Testis (tissue), 3 donors: ENCODE data around the gene SEMA5A. TPM values are rescaled to one million over a fixed set of nuclear protein-coding genes. Genes with fewer than 3 reads are reported as not detected.

Source experiments
- DNase-seq: peaks from one replicate; pipeline ENCODE4 v3.0.0-alpha.2; 2019
- H3K27ac ChIP-seq, 2 donors: fragments of 200-600 bp; sonication (generic); one replicate each; pipeline ENCODE4 v1.5.1; 2019
- H3K27me3 ChIP-seq: fragments of 200-600 bp; sonication (generic); one replicate; pipeline ENCODE4 v1.5.1; 2019
- H3K36me3 ChIP-seq: fragments of 200-600 bp; sonication (generic); one replicate; pipeline ENCODE4 v1.5.1; 2017; ENCODE audit warnings: low read depth; ENCODE audit errors: missing control alignments
- H3K4me1 ChIP-seq: fragments of 200-600 bp; sonication (generic); one replicate; pipeline ENCODE4 v1.5.1; 2019
- H3K4me3 ChIP-seq, 2 donors: fragments of 200-600 bp; sonication (generic); one replicate each; pipeline ENCODE4 v1.5.1; 2017 to 2019
- H3K9me3 ChIP-seq: fragments of 200-600 bp; sonication (generic); one replicate; pipeline ENCODE4 v1.5.1; 2017
- CTCF ChIP-seq, 3 experiments: fragments of 450-650 bp in 2 of 3; fragments of 200-600 bp in 1 of 3; sonication (generic) in 1 of 3; IDR thresholded peaks; one replicate each; pipeline ENCODE4 v1.5.1; 2016 to 2019; ENCODE audit warnings: antibody characterized with exemption in 3 of 3, mild to moderate bottlenecking in 2 of 3, moderate library complexity in 1 of 3
- POLR2A ChIP-seq: fragments of 450-650 bp; IDR thresholded peaks from one replicate; pipeline ENCODE4 v1.6.1; 2017; ENCODE audit warnings: antibody characterized with exemption, mild to moderate bottlenecking, moderate library complexity
- WGBS, 2 donors: methylation state at CpG; one replicate each; pipeline ENCODE4 v1.1.5; 2018; 5-methylcytosine and 5-hydroxymethylcytosine counted together
- intact Hi-C: fragments of 100-400 bp; cut with DNase I; formaldehyde crosslinking; loops from one replicate; pipeline ENCODE4 v1.15.1; 2023; ENCODE audit warnings: low total_unique reads
- polyA plus RNA-seq: library from polyadenylated mRNA; stranded (reverse); fragments of 350-450 nt; fragmentation: Illumina TruSeq; extraction: RNeasy Lipid Tissue Mini Kit (QIAGEN cat#74804); gene quantifications from one replicate; pipeline ENCODE4 v1.2.3, GENCODE V29; 2014; ENCODE audit warnings: low read depth, low replicate concordance; ENCODE audit not compliant: insufficient read depth
- total RNA-seq, 2 donors: library from RNA; depleted of rRNA; stranded (reverse); fragments of >200 nt; gene quantifications; one replicate each; pipeline ENCODE4 v1.2.3, GENCODE V29; 2016

Gene SEMA5A
- total and polyA plus RNA-seq, 3 donors from 2014 or later, result 3.4 to 12.8 (median 5.4) TPM

- TF ChIP-seq POLR2A, result no peak
- no peak for TF ChIP-seq CTCF (IDR thresholded peaks at IDR 0.05)
- Histone ChIP-seq H3K4me3 (no peak overlapping the region), H3K4me1 (no peaks in the 10 kb centered on the region), H3K27me3 (no peaks in the 10 kb centered on the region), H3K27ac (no peak overlapping the region), H3K9me3 (no peaks in the 10 kb centered on the region), H3K36me3 (no peaks in the 10 kb centered on the region)
- WGBS, 2 donors, result 72 to 88% methylated on average over 3 of the region's 3 CpGs
- intact Hi-C loops, result no loop called here
- DNase-seq, result no peak
Measured at GRCh38 chr5:9245071-9245470, 300.8 kb downstream of the SEMA5A start.

GRCh38 chr5:9244417-9244816, 301.5 kb downstream of the SEMA5A start:
- Histone ChIP-seq H3K9me3 (no peaks in the 10 kb centered on the region), H3K27ac (no peak overlapping the region), H3K27me3 (no peaks in the 10 kb centered on the region), H3K4me1 (no peaks in the 10 kb centered on the region), H3K4me3 (no peak overlapping the region), H3K36me3 (no peaks in the 10 kb centered on the region)
- DNase-seq, result no peak
- WGBS, 2 donors, result 78 to 85% methylated on average over 4 of the region's 4 CpGs
- intact Hi-C loops, result no loop called here
- TF ChIP-seq CTCF (IDR thresholded peaks at IDR 0.05), result no peak
- TF ChIP-seq POLR2A, result no peak

GRCh38 chr5:9241479-9242305, 304.2 kb downstream of the SEMA5A start:
- WGBS, 2 donors, result 89 to 90% methylated on average over 9 of the region's 9 CpGs
- no peaks in the 10 kb centered on the region for H3K4me1 ChIP-seq
- no peaks in the 10 kb centered on the region for H3K27me3 ChIP-seq
- H3K4me3 ChIP-seq, result no peak overlapping the region
- no peaks in the 10 kb centered on the region for H3K9me3 ChIP-seq
- no peaks in the 10 kb centered on the region for H3K36me3 ChIP-seq
- no peak for TF ChIP-seq CTCF (IDR thresholded peaks at IDR 0.05)
- no peak for TF ChIP-seq POLR2A
- intact Hi-C loops, result no loop called here
- no peak for DNase-seq
- H3K27ac ChIP-seq, result no peak overlapping the region

GRCh38 chr5:9240431-9240830, 305.4 kb downstream of the SEMA5A start:
- WGBS, 2 donors, result 93 to 95% methylated on average over 2 of the region's 2 CpGs
- Histone ChIP-seq H3K9me3 (no peaks in the 10 kb centered on the region), H3K4me3 (no peak overlapping the region), H3K27ac (no peak overlapping the region), H3K36me3 (no peaks in the 10 kb centered on the region), H3K27me3 (no peaks in the 10 kb centered on the region), H3K4me1 (no peaks in the 10 kb centered on the region)
- DNase-seq, result no peak
- intact Hi-C loops, result no loop called here
- TF ChIP-seq POLR2A, result no peak
- TF ChIP-seq CTCF (IDR thresholded peaks at IDR 0.05), result no peak

GRCh38 chr5:9239626-9240025, 306.2 kb downstream of the SEMA5A start:
- no peaks in the 10 kb centered on the region for H3K4me1 ChIP-seq

More at GRCh38 chr5:9239626-9240025, 306.2 kb downstream of the SEMA5A start:
- no peak for TF ChIP-seq POLR2A
- no peak for TF ChIP-seq CTCF (IDR thresholded peaks at IDR 0.05)
- H3K4me3 ChIP-seq, result no peak overlapping the region
- no peak overlapping the region for H3K27ac ChIP-seq
- H3K27me3 ChIP-seq, result no peaks in the 10 kb centered on the region
- DNase-seq, result no peak
- H3K9me3 ChIP-seq, result no peaks in the 10 kb centered on the region
- intact Hi-C loops, result no loop called here
- 83 to 85% methylated on average over 2 of the region's 2 CpGs for WGBS, 2 donors
- H3K36me3 ChIP-seq, result no peaks in the 10 kb centered on the region
